K562 (cell line): Measurements from ENCODE around the gene IL4I1. TPM values are rescaled to one million over a fixed set of nuclear protein-coding genes. Genes with fewer than 3 reads are reported as not detected.

Experiments used
- BRF1 ChIP-seq: IDR thresholded peaks from 3 replicates; pipeline ENCODE4 v1.6.1; 2011; ENCODE audit warnings: borderline replicate concordance, mild to moderate bottlenecking; ENCODE audit not compliant: insufficient read length; ENCODE audit errors: extremely low read depth
- COPS2 ChIP-seq: fragments of 450-650 bp; conservative IDR thresholded peaks from 2 replicates; pipeline ENCODE4 v1.6.1; 2016; ENCODE audit warnings: mild to moderate bottlenecking, moderate library complexity
- E4F1 ChIP-seq: fragments of 250-450 bp; sonication (Bioruptor Pico); IDR thresholded peaks from 2 replicates; pipeline ENCODE4 v1.5.0; 2021; ENCODE audit warnings: mild to moderate bottlenecking, borderline replicate concordance
- EHMT2 ChIP-seq: fragments of 450-650 bp; IDR thresholded peaks from 2 replicates; pipeline ENCODE4 v1.6.1; 2018; ENCODE audit warnings: antibody characterized with exemption
- EP300 ChIP-seq: IDR thresholded peaks from 2 replicates; pipeline ENCODE4 v1.6.1; 2012; ENCODE audit warnings: low read length, improper control_type of control experiment
- FUS ChIP-seq: fragments of 200-400 bp; formaldehyde crosslinking; optimal IDR thresholded peaks from 2 replicates; pipeline ENCODE3; 2017; ENCODE audit warnings: low read depth, low read length
- GTF3C2 ChIP-seq: IDR thresholded peaks from 3 replicates; pipeline ENCODE4 v1.6.1; 2011; ENCODE audit warnings: borderline replicate concordance, mild to moderate bottlenecking, moderate library complexity; ENCODE audit not compliant: insufficient read length; ENCODE audit errors: extremely low read depth
- HOMEZ ChIP-seq: fragments of 250-450 bp; sonication (Bioruptor Pico); IDR thresholded peaks from 2 replicates; pipeline ENCODE4 v1.4.0; 2020; ENCODE audit warnings: mild to moderate bottlenecking, moderate library complexity
- KLF10 ChIP-seq: fragments of 250-450 bp; sonication (Bioruptor Pico); IDR thresholded peaks from 2 replicates; pipeline ENCODE4 v1.6.1; 2021; ENCODE audit warnings: matching md5 sums
- LARP7 ChIP-seq: fragments of 450-650 bp; IDR thresholded peaks from 2 replicates; pipeline ENCODE4 v1.6.1; 2016
- MCM5 ChIP-seq: fragments of 450-650 bp; IDR thresholded peaks from 2 replicates; pipeline ENCODE4 v1.6.1; 2016; ENCODE audit warnings: low read depth
- NFE2L1 ChIP-seq: fragments of 450-650 bp; IDR thresholded peaks from 2 replicates; pipeline ENCODE4 v1.6.1; 2016; ENCODE audit warnings: missing genetic modification characterization, low read depth, mild to moderate bottlenecking, missing compliant biosample characterization, moderate library complexity, borderline replicate concordance
- NFIC ChIP-seq: fragments of 450-650 bp; IDR thresholded peaks from 2 replicates; pipeline ENCODE4 v1.6.1; 2017; ENCODE audit warnings: mild to moderate bottlenecking, inconsistent platforms
- PYGO2 ChIP-seq: fragments of 450-650 bp; IDR thresholded peaks from 2 replicates; pipeline ENCODE4 v1.6.1; 2016; ENCODE audit warnings: mild to moderate bottlenecking, missing genetic modification characterization, moderate library complexity, missing compliant biosample characterization
- SETDB1 ChIP-seq: IDR thresholded peaks from one replicate; pipeline ENCODE4 v1.6.1; 2012; ENCODE audit warnings: low read length, control low read depth, inconsistent platforms
- ZBTB17 ChIP-seq: fragments of 450-650 bp; formaldehyde crosslinking; IDR thresholded peaks from 2 replicates; pipeline ENCODE4 v1.4.0; 2020; ENCODE audit warnings: mild to moderate bottlenecking
- ZC3H11A ChIP-seq: IDR thresholded peaks from 2 replicates; pipeline ENCODE4 v1.6.1; 2012; ENCODE audit warnings: low read depth, low read length, improper control_type of control experiment
- ZNF134 ChIP-seq: fragments of 250-450 bp; sonication (Bioruptor Pico); conservative IDR thresholded peaks from 2 replicates; pipeline ENCODE4 v1.4.0; 2020
- ZNF165 ChIP-seq: fragments of 250-450 bp; sonication (Bioruptor Pico); IDR thresholded peaks from 2 replicates; pipeline ENCODE4 v1.4.0; 2020; ENCODE audit warnings: borderline replicate concordance
- ZNF232 ChIP-seq: sonication (generic); formaldehyde crosslinking; IDR thresholded peaks from 2 replicates; pipeline ENCODE4 v1.8.0; 2022; ENCODE audit warnings: mild to moderate bottlenecking, missing genetic modification reagents
- ZNF239 ChIP-seq: fragments of 250-450 bp; sonication (Bioruptor Pico); IDR thresholded peaks from 2 replicates; pipeline ENCODE4 v1.4.0; 2020; ENCODE audit warnings: mild to moderate bottlenecking
- ZNF324 ChIP-seq: fragments of 250-450 bp; sonication (Bioruptor Pico); IDR thresholded peaks from 2 replicates; pipeline ENCODE4 v1.4.0; 2020; ENCODE audit warnings: mild to moderate bottlenecking
- ZNF347 ChIP-seq: fragments of 450-650 bp; formaldehyde crosslinking; IDR thresholded peaks from 2 replicates; pipeline ENCODE4 v1.4.0; 2020; ENCODE audit warnings: low read depth, mild to moderate bottlenecking, moderate library complexity
- ZNF79 ChIP-seq: fragments of 250-450 bp; sonication (Bioruptor Pico); IDR thresholded peaks from 2 replicates; pipeline ENCODE4 v1.4.0; 2020; ENCODE audit warnings: low read depth, mild to moderate bottlenecking, moderate library complexity
- polyA plus RNA-seq, 8 experiments: library from polyadenylated mRNA; depleted of rRNA in 4 of 8; stranded (reverse) in 5 of 8; unstranded in 3 of 8; fragments of >200 nt; fragmentation: Nextera tagmentation in 2 of 8; fragmentation: Illumina TruSeq in 1 of 8; extraction: Ambion mirVana in 2 of 8; extraction: Trizol in 1 of 8; gene quantifications; 2 replicates each; pipeline versions ENCODE4 v1.2.1 to v1.2.3, GENCODE V29; 2011 to 2014; ENCODE audit warnings: inconsistent platforms in 1 of 8, missing spikeins in 1 of 8
- total RNA-seq, 7 experiments: library from RNA; depleted of rRNA in 6 of 7; stranded (reverse); fragments of >200 nt in 6 of 7; fragmentation: Illumina TruSeq in 2 of 7; extraction: Trizol in 2 of 7; gene quantifications; 2 replicates each; pipeline versions ENCODE4 v1.2.1 to v1.2.3, GENCODE V29; 2011 to 2021; ENCODE audit warnings: low replicate concordance in 1 of 7

The IL4I1 gene
- total and polyA plus RNA-seq, 9 of the 15 experiments (the other 6 are each of a cell fraction or from before 2014, with no cell fraction given) = 0.06 to 0.95 (median 0.43) TPM; not detected in 2

- TF ChIP-seq ZNF79 (CRISPR knock-in tag) (no peak), NFIC (no peak; the same call in 1 of the 2 replicates), FUS (no peak), COPS2 (no peak), SETDB1 (no peak), E4F1 (CRISPR knock-in tag) (no peak), LARP7 (no peak), NFE2L1 (tag) (no peak), ZNF239 (no peak), ZC3H11A (no peak), BRF1 (no peak), EP300 (no peak), PYGO2 (no peak), ZBTB17 (peak; percentile 29; the same call in 1 of the 2 replicates), ZNF232 (CRISPR knock-in tag) (no peak), ZNF165 (CRISPR knock-in tag) (no peak), ZNF134 (no peak), GTF3C2 (no peak), MCM5 (no peak), HOMEZ (no peak), EHMT2 (no peak), ZNF324 (CRISPR knock-in tag) (no peak), KLF10 (CRISPR knock-in tag) (no peak), ZNF347 (CRISPR knock-in tag) (no peak)
Observed at GRCh38 chr19:49869484-49870308, 27.0 kb downstream of the IL4I1 start (continued).
